Measurements from ENCODE around the gene RASGEF1C. TPM values are rescaled to one million over a fixed set of nuclear protein-coding genes. Genes with fewer than 3 reads are reported as not detected.
"Not testable (repeated sequence)": the region's sequence is repeated elsewhere in the genome, so short reads cannot be mapped to it uniquely, and the experiment has no call there.

Gene RASGEF1C
- total RNA-seq, 1 experiment from 2014 or later: 0.39 TPM

DNA sequence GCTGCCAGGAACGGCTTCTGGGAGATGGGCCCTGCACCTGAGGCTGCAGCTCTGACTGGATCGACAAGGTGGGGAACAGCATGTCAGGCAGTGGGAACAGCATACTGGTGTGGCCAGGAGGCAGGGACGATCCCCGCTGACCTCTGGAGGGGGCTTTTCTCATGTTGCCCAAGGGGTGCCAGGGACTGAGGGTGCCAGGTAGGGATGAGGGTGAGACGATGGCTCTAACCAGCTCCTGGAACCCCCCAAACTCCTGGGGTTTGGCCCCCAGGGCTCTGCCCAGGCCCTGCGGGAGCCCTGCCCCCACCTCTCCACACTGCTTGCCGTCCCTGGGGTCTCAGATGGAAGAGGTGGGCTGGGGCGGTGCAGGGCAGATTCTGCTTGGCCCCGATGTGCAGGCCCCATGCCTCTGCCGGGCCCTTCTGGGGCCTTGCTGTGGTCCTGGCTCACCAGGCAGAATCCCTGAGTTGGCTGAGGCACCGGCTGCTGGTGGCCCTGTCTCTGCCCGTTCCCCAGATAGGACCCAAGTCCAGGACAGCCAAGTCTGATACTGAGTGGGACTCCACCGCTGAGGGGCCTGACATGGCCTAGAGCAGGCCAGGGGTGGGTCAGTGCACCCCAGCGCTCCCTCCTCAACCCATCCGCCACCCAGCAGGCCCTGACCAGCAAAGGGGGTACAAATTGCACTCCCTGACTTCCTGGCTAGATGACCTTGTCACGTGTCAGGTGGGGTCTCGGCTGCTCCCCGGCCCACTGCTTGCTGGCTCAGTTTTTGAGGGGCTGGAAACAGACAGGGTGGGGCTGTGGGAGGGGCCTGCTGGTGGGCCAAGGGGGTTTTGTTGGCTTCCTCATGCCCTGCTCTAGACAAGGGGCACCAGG is 109.0 kb downstream of the RASGEF1C start:
- no peak for DNase-seq (ENCODE audit: low spot score)

DNA sequence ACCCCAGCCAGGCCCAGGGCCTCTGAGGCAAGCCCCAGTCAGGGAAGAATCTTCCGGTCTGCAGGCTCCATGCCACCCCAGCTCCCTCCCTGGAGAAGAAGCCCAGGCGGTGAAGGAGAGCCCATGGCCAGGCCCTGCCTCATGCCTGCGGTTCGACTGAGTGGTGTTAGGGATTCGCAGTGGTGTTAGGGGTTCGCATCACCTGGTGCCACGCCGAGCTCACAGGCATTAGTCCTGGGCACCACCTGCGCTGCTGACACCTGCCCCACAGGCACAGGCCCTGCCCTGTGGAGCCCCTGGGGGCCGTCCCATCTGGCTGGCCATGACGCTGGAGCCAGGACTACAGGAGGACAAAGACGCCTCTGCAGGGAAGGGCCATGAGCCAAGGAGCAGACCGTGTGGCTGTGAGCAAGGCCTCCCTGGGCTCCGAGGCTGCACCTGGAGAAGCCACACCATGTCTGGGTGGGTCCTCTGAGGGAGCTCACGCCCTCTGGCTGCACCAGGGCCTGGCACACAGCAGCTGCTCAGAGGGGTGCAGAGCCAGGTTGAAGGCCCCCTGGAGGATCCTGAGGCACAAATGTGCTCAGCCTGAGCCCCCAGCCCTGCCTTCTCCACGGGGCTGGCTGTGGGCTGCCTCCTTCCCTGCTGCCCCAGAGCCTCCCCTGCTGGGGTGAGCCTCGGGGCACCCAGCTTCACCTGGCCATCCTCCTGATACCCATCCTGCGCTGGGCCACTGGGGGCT is 109.8 kb downstream of the RASGEF1C start:
- no peak for DNase-seq (ENCODE audit: low spot score)

- DNase-seq (ENCODE audit: low spot score): no peak
These were observed 110.5 kb downstream of the RASGEF1C start for GRCh38 chr5:180098526-180098925.

DNA sequence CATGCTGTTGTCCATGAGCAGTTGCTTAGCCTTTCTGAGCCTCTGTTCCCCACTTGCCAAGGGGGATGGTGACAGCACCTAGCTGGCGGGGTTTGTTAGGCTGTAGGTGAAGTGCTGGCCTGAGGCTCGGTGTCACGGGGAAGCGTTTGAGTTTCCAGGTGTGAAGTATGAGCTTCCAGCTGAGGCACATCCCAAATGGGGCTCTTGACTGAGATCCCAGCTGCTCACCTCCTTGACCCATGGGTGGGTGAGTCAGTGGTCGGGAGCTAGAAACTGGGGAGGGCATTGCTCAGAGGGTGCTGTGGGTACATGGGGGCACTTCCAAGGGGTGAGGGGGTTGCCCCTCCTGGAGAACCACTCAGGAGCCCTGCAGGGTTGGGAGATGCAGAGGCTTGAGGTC is 111.1 kb downstream of the RASGEF1C start:
- DNase-seq (ENCODE audit: low spot score): no peak

DNA sequence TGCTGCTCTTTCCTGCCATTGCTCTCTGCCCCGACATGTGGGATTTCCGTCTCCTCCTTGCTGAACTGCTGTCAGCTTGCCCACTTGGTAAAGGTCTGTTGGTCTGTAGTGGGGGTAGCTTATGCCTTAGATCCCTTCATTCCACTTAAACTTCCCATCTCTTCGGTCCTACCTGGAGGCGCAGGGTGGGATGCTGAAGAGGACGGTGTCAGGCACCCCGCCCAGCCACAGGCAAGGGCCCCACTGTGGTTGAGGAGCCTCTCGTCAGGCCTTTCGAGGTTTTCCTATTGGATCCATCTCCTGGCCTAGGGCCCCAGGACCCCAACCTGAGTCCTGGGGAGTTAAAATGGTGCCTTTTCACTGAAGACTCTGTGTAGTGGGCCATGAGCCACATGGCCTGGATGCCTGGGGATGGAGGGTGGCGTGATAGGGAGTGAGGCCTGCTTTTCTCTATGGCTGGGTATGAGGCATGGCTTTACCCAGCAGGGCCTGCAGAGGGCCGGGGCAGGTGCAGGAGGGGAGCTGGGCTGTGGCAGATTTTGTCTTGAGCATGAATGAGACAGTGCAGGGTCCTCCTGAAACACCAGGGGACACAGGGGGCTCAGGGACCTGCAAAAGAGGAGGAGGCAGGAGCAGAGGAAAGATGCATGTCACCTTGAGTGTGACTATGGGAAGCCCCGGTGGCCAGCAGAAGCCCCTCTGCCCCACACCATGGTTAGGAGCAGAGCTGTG is 111.7 kb downstream of the RASGEF1C start:
- DNase-seq (ENCODE audit: low spot score): no peak

- DNase-seq (ENCODE audit: low spot score): no peak
These were observed 112.4 kb downstream of the RASGEF1C start for GRCh38 chr5:180096616-180097015.

DNA sequence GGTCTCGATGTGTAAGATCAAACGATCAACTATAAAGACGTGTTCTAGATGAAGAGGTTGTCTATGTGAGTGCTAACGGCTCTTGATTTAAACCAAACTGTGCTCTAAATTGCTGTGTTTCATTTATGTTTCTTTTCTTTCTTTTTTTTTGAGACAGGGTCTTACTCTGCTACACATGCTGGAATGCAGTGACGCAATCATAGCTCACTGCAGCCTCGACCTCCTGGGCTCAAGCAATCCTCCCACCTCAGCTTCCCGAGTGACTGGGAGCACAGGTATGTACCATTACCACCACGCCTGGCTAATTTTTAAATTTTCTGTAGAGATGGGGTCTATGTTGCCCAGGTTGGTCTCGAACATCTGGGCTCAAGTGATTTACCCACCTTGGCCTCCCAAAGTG is 113.5 kb downstream of the RASGEF1C start:
- no peak for DNase-seq (ENCODE audit: low spot score)

DNA sequence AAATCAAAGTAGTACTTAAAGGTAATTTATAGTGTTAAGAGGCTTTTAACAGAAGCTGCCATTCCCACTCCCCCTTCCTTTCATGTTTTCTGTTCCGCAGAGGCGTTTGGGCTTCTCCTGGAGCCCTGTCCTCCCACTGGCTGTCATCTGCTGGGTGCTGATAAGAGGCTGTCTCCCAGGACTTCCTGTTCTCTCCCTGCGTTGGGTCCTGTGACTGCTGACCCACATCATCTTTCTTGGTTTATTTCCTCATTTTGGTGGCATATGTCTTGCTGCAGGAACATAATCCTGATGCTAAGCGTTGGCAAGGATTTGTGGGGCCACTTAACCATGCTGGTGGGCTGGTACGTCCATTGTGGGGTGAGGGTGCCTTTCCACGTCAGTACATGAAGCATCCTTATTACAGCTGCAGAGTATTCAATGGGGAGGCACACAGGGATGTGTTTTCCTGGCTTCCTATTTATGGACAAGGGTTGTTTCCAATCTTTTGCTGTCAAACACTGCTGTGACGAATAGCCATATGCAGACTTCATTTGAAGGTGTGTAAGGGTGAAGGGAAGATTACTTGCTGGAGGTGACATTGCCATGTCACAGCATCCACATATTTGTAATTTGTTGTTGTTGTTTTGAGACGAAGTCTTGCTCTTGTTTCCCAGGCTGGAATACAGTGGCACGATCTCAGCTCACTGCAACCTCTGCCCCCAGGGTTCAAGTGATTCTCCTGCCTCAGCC is 115.2 kb downstream of the RASGEF1C start:
- no peak for DNase-seq (ENCODE audit: low spot score)

DNA sequence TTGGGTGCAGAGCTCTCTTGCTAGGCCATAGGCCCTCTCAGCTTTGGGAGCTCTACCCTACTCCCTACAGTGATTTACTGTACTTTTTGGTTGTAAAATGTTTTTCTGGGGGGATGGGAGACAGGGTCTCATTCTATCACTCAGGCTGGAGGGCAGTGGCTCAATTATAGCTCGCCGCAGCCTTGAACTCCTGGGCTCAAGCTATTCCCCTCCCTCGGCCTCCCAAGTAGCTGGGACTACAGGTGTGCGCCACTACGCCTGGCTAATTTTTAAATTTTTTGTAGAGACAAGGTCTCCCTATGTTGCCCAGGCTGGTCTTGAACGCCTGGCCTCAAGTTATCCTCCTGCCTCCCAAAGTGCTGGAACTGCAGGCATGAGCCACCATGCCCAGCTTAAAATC is 115.8 kb downstream of the RASGEF1C start:
- DNase-seq (ENCODE audit: low spot score): no peak

- DNase-seq (ENCODE audit: low spot score): peak; percentile 83
These were observed 118.1 kb downstream of the RASGEF1C start for GRCh38 chr5:180090769-180091546.

GRCh38 chr5:180090098-180090768 is 118.8 kb downstream of the RASGEF1C start:
- DNase-seq (ENCODE audit: low spot score): peak; percentile 60

- not testable (repeated sequence) for DNase-seq (ENCODE audit: low spot score)
These were observed 119.4 kb downstream of the RASGEF1C start for GRCh38 chr5:180089628-180090027.

DNA sequence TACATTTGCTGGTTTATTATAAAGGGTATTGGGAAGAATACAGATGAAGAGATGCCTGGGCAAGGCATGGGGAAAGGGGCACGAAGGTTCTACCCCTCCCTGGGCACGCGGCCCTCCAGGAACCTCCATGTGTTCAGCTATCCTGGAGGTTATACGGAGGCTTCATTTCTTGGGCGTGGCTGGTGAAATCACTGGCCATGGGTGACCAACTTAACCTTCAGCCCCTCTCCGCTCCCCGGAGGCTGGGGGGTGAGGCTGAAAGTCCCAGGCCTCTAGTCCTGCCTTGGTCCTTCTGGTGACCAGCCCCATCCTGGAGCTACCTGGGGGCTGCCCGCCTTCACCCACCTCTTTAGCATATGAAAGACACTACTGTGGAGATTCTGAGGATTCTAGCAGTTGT is 120.5 kb downstream of the RASGEF1C start:
- no peak for DNase-seq (ENCODE audit: low spot score)

- no peak for DNase-seq (ENCODE audit: low spot score)
These were observed 122.1 kb downstream of the RASGEF1C start for GRCh38 chr5:180086816-180087399.

- no peak for DNase-seq (ENCODE audit: low spot score)
These were observed 123.2 kb downstream of the RASGEF1C start for GRCh38 chr5:180085837-180086236.

GRCh38 chr5:180084638-180085561 is 124.1 kb downstream of the RASGEF1C start:
- DNase-seq (ENCODE audit: low spot score): no peak

DNA sequence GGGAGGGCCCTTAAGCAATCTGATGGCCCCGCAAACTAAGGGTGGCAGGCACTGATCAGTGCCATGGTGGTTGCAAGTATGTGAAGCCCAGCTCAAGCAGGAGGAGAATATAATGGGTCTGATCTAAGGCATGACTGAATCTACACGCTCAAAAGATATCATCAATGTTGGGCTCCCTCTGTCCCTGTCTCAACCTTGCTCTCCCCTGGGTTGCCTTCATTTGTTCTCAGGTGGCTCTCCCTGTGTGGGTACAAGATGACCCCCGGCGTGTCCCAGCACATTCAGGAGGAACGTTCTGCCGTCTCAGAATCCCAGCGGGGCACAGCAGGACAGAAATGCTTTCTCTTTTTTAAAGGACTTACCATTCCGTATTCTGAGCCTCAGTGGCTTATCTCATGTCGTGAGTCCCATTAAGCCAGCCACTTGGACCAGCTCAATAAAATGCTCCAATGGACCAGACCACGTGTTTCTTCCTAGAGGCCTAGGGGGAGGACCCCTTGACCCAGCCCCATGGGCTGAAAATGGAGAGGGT is 125.4 kb downstream of the RASGEF1C start:
- no peak for DNase-seq (ENCODE audit: low spot score)

GRCh38 chr5:180082633-180083420 is 126.2 kb downstream of the RASGEF1C start:
- no peak for DNase-seq (ENCODE audit: low spot score)
